IMR-90 (cell line): ENCODE measurements around the gene ANO1. TPM values are rescaled to one million over a fixed set of nuclear protein-coding genes. Genes with fewer than 3 reads are reported as not detected.

Experiments used
- ATAC-seq: fragments of 200-7000 bp; cut with Tn5 transposase; 2 replicates; pipeline ENCODE4 v1.9.1; 2020; ENCODE audit warnings: low read depth, mild to moderate bottlenecking, moderate library complexity
- BruUV-seq: library from RNA; stranded (reverse); fragments of 400-500 nt; replicated peaks from 2 replicates; lab custom pipeline; 2021; lab: Mats Ljungman, UMichigan
- CTCF ChIA-PET: fragments of 300-600 bp; formaldehyde crosslinking; extraction: SDS; loops from one replicate; lab custom pipeline; 2021; ENCODE audit warnings: antibody characterized with exemption; lab: Yijun Ruan, JAX
- POLR2A ChIA-PET: fragments of 300-600 bp; sonication (Branson Sonifier 250); formaldehyde crosslinking; loops from one replicate; lab custom pipeline; 2022; ENCODE audit warnings: antibody characterized with exemption; ENCODE audit not compliant: unreplicated experiment; lab: Charles Lee
- DNase-seq: peaks from one replicate; pipeline ENCODE4 v3.0.0; 2013
- H2AFZ ChIP-seq: replicated peaks from 2 replicates; pipeline ENCODE3; 2013; ENCODE audit warnings: low read length, mild to moderate bottlenecking; ENCODE audit not compliant: poor library complexity
- H2AK5ac ChIP-seq: 2 replicates; pipeline ENCODE4 v1.6.1; 2013; ENCODE audit warnings: low read depth, low read length, inconsistent platforms
- H2AK9ac ChIP-seq: replicated peaks from 2 replicates; pipeline ENCODE3; 2013; ENCODE audit warnings: mild to moderate bottlenecking, low read depth, low read length, moderate library complexity; ENCODE audit not compliant: poor library complexity
- H2BK120ac ChIP-seq: 2 replicates; pipeline ENCODE4 v1.6.1; 2013; ENCODE audit warnings: low read depth, low read length, inconsistent platforms
- H2BK15ac ChIP-seq: 3 replicates; pipeline ENCODE4 v1.6.1; 2013; ENCODE audit warnings: low read depth, low read length, inconsistent platforms
- H2BK20ac ChIP-seq: 2 replicates; pipeline ENCODE4 v1.6.1; 2013; ENCODE audit warnings: low read depth, mild to moderate bottlenecking, inconsistent platforms, low read length, moderate library complexity
- H2BK5ac ChIP-seq: 2 replicates; pipeline ENCODE4 v1.6.1; 2013; ENCODE audit warnings: mild to moderate bottlenecking, low read depth, low read length, inconsistent platforms; ENCODE audit not compliant: poor library complexity, severe bottlenecking
- H3K14ac ChIP-seq: replicated peaks from 2 replicates; pipeline ENCODE4 v1.6.1; 2013; ENCODE audit warnings: low read depth, low read length, inconsistent platforms
- H3K18ac ChIP-seq: 2 replicates; pipeline ENCODE4 v1.6.1; 2013; ENCODE audit warnings: low read depth, low read length, control low read depth
- H3K23ac ChIP-seq: 2 replicates; pipeline ENCODE4 v1.6.1; 2013; ENCODE audit warnings: low read depth, low read length, inconsistent platforms
- H3K27ac ChIP-seq: 2 replicates; pipeline ENCODE4 v1.5.1; 2013; ENCODE audit warnings: mild to moderate bottlenecking, control low read depth, low read length; ENCODE audit not compliant: insufficient read depth
- H3K27me3 ChIP-seq: 2 replicates; pipeline ENCODE4 v1.6.1; 2013; ENCODE audit warnings: low read length; ENCODE audit not compliant: control insufficient read depth, insufficient read depth
- H3K36me3 ChIP-seq: 2 replicates; pipeline ENCODE4 v1.6.1; 2013; ENCODE audit warnings: low read length, mixed read lengths; ENCODE audit not compliant: control insufficient read depth, insufficient read depth
- H3K4ac ChIP-seq: 2 replicates; pipeline ENCODE4 v1.6.1; 2013; ENCODE audit warnings: low read depth, low read length, inconsistent platforms
- H3K4me1 ChIP-seq: 2 replicates; pipeline ENCODE4 v1.6.1; 2013; ENCODE audit warnings: low read length, mixed read lengths; ENCODE audit not compliant: control insufficient read depth, insufficient read depth
- H3K4me2 ChIP-seq: 2 replicates; pipeline ENCODE4 v1.6.1; 2013; ENCODE audit warnings: low read depth, mild to moderate bottlenecking, control low read depth, low read length, moderate library complexity
- H3K4me3 ChIP-seq: 2 replicates; pipeline ENCODE4 v1.5.1; 2013; ENCODE audit warnings: low read depth, mild to moderate bottlenecking, control low read depth, low read length, moderate library complexity; ENCODE audit not compliant: insufficient read depth
- H3K56ac ChIP-seq: 2 replicates; pipeline ENCODE4 v1.6.1; 2013; ENCODE audit warnings: low read length, inconsistent platforms; ENCODE audit not compliant: insufficient read depth; ENCODE audit errors: extremely low read depth
- H3K79me1 ChIP-seq, 2 experiments: 2 replicates each; pipeline ENCODE4 v1.6.1; 2013; ENCODE audit warnings: low read length in 2 of 2, inconsistent platforms in 1 of 2, low read depth in 1 of 2
- H3K9ac ChIP-seq: 2 replicates; pipeline ENCODE4 v1.6.1; 2013; ENCODE audit warnings: low read depth, low read length, control low read depth
- H3K9me1 ChIP-seq: 2 replicates; pipeline ENCODE4 v1.6.1; 2013; ENCODE audit warnings: low read length, inconsistent platforms; ENCODE audit not compliant: insufficient read depth
- H3K9me3 ChIP-seq: 2 replicates; pipeline ENCODE4 v1.6.1; 2013; ENCODE audit warnings: low read length; ENCODE audit not compliant: control insufficient read depth, insufficient read depth
- H4K20me1 ChIP-seq: 2 replicates; pipeline ENCODE4 v1.6.1; 2013; ENCODE audit warnings: low read length, inconsistent platforms; ENCODE audit not compliant: insufficient read depth
- H4K5ac ChIP-seq: 2 replicates; pipeline ENCODE4 v1.6.1; 2013; ENCODE audit warnings: mild to moderate bottlenecking, low read depth, low read length, control low read depth
- H4K8ac ChIP-seq, 2 experiments: 2 replicates each; pipeline ENCODE4 v1.6.1; 2013; ENCODE audit warnings: low read depth in 2 of 2, low read length in 2 of 2, control low read depth in 1 of 2, inconsistent platforms in 1 of 2
- H4K91ac ChIP-seq: 2 replicates; pipeline ENCODE4 v1.6.1; 2013; ENCODE audit warnings: low read depth, low read length, inconsistent platforms; ENCODE audit not compliant: insufficient read depth
- BHLHE40 ChIP-seq: fragments of 150-350 bp; IDR thresholded peaks from 2 replicates; pipeline ENCODE4 v1.6.1; 2016; ENCODE audit warnings: mild to moderate bottlenecking, low read depth, low read length
- CEBPB ChIP-seq: IDR thresholded peaks from 2 replicates; pipeline ENCODE4 v1.6.1; 2012; ENCODE audit warnings: low read depth, low read length, improper control_type of control experiment
- FOS ChIP-seq: fragments of 150-350 bp; IDR thresholded peaks from 2 replicates; pipeline ENCODE4 v1.6.1; 2016; ENCODE audit warnings: low read depth, low read length
- MAFK ChIP-seq: IDR thresholded peaks from 2 replicates; pipeline ENCODE4 v1.6.1; 2012; ENCODE audit warnings: low read depth, low read length, improper control_type of control experiment
- MAZ ChIP-seq: IDR thresholded peaks from 2 replicates; pipeline ENCODE4 v1.6.1; 2012; ENCODE audit warnings: low read depth, mild to moderate bottlenecking, low read length, improper control_type of control experiment, moderate library complexity, borderline replicate concordance
- RAD21 ChIP-seq: IDR thresholded peaks from 2 replicates; pipeline ENCODE4 v1.6.1; 2012; ENCODE audit warnings: low read length, improper control_type of control experiment
- RFX5 ChIP-seq: IDR thresholded peaks from 2 replicates; pipeline ENCODE4 v1.8.0; 2012; ENCODE audit warnings: low read depth, mild to moderate bottlenecking, low read length, moderate library complexity
- SMC3 ChIP-seq: fragments of 150-350 bp; IDR thresholded peaks from 2 replicates; pipeline ENCODE4 v1.6.1; 2016; ENCODE audit warnings: low read depth, mild to moderate bottlenecking, antibody characterized with exemption, low read length, moderate library complexity
- WGBS, 2 experiments: methylation state at CpG; one replicate each; pipeline versions ENCODE4 v1.1.5 to v1.1.7; 2013; ENCODE audit warnings: missing lambda C conversion rate in 2 of 2; ENCODE audit not compliant: insufficient read length in 1 of 2; ENCODE audit errors: extremely low coverage in 2 of 2; 5-methylcytosine and 5-hydroxymethylcytosine counted together
- dilution Hi-C: fragments of 300-500 bp; cut with HindIII; formaldehyde crosslinking; loops from one replicate; pipeline ENCODE4 v1.14.3; 2018; ENCODE audit warnings: low sequenced_read_pairs; ENCODE audit not compliant: unreplicated experiment
- in situ Hi-C: fragments of 300-500 bp; cut with MboI; formaldehyde crosslinking; loops from 3 replicates; pipeline ENCODE4 v1.14.3; 2019; ENCODE audit warnings: low sequenced_read_pairs, inconsistent platforms, mixed read lengths
- intact Hi-C: fragments of 100-400 bp; cut with micrococcal nuclease; formaldehyde crosslinking; loops from 2 replicates; pipeline ENCODE4 v1.10.0; 2022
- polyA plus RNA-seq, 3 experiments: library from polyadenylated mRNA; depleted of rRNA; stranded (reverse); fragments of >200 nt; gene quantifications; 2 replicates each; pipeline ENCODE4 v1.2.3, GENCODE V29; 2012; ENCODE audit warnings: low replicate concordance in 1 of 3
- total RNA-seq: library from RNA; depleted of rRNA; stranded (reverse); fragments of >200 nt; gene quantifications from 2 replicates; pipeline ENCODE4 v1.2.3, GENCODE V29; 2012
- TF ChIP-seq, protein P1 (sequence below): fragments of 150-350 bp; IDR thresholded peaks from 2 replicates; pipeline ENCODE4 v1.6.1; 2017; ENCODE audit warnings: mild to moderate bottlenecking, antibody characterized with exemption, low read length, low read depth

Gene ANO1
- total and polyA plus RNA-seq, 2 of the 4 experiments (the other 2 are of a cell fraction) = 4.1 to 10.7 TPM

DNA sequence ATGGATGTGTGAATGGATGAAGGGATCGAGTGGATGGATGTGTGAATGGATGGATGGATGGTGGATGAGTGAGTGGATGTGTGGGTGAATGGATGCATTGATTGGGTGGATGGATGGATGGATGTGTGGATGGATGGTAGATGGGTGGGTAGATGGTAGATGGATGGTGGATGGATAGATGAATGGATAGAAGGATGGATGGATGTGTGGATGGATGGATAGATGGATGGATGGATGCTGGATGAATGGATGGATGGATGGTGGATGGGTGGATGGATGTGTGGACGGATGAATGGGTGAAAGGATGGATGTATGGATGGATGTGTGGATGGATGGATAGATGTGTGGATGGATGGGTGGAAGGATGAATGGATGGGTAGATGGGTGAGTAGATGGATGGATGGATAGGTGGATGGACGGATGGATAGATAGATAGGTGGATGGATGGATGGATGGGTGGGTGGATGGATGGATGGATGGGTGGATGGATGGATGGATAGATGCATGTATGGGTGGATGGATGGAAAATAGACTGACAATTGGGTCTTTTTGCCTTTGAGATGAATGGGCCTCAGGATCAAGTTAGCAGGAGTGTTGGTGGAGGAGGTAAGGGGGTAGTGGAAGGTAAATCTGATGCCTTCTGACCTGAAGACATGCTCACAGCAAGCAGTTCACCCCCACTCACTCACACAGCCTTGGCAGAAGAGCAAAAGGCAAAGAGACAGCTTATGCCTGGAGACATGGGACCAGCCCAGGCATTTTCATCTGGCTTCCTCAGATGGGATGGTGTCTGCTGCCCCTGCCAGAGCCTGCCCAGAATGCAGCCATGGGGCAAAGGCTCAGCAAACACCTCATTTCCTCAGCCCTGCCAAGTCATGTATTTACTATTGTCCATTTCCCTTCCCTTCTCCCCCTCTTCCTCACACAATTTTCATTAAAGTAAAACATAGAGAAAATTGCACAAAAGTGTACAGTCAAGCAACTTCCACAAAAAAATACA, 117.0 kb downstream of the ANO1 start:
- H3K27me3 ChIP-seq = peaks cover 2% of the 10 kb centered on the region; the same call in 1 of the 2 replicates
- in situ Hi-C loops = loop anchor here (5.0 to 25.0 kb wide), 4 partner anchors 283 to 1083 kb away; no protein-coding TSS in a partner anchor
- ATAC-seq = no peak

More for the DNA sequence above, 117.0 kb downstream of the ANO1 start:
- no peaks in the 10 kb centered on the region for H3K79me1 ChIP-seq
- no peak overlapping the region for H3K14ac ChIP-seq
- H4K20me1 ChIP-seq = no peaks in the 10 kb centered on the region
- H4K5ac ChIP-seq = no peak overlapping the region
- H3K9ac ChIP-seq = no peak overlapping the region
- no peak overlapping the region for H4K91ac ChIP-seq
- H3K4me3 ChIP-seq = no peak overlapping the region
- H3K9me1 ChIP-seq = 0 out of 2 replicates have a peak, but pooled peaks cover 7% of the 10 kb centered on the region
- no peak overlapping the region for H3K27ac ChIP-seq
- H2BK15ac ChIP-seq = no peak overlapping the region
- H3K4me1 ChIP-seq = no peaks in the 10 kb centered on the region; the same call in 1 of the 2 replicates
- no peak overlapping the region for H2AK5ac ChIP-seq
- H2BK20ac ChIP-seq = no peak overlapping the region
- intact Hi-C loops (no loop called here), dilution Hi-C loops (no loop called here)
- H3K4ac ChIP-seq = no peak overlapping the region
- POLR2A ChIA-PET = no interaction called here
- H3K4me2 ChIP-seq = no peak overlapping the region
- WGBS, 2 experiments = 68 to 100% methylated on average over 2 to 3 of the region's 3 CpGs
- no TSS peak for BruUV-seq
- H3K36me3 ChIP-seq = no peaks in the 10 kb centered on the region
- no peaks in the 10 kb centered on the region for H3K9me3 ChIP-seq
- peak overlapping the region; percentile 55 for H2BK5ac ChIP-seq
- no peak overlapping the region for H4K8ac ChIP-seq
- DNase-seq = no peak
- H2BK120ac ChIP-seq = no peak overlapping the region
- no peak overlapping the region for H2AFZ ChIP-seq
- no peak overlapping the region for H3K18ac ChIP-seq
- no peak overlapping the region for H3K56ac ChIP-seq
- CTCF ChIA-PET = interaction anchor here (0.6 to 1.8 kb wide), 3 partner anchors 212 to 487 kb away, joined by 3 to 7 read pairs (median 7); no protein-coding TSS in a partner anchor
- no peak overlapping the region for H3K23ac ChIP-seq
- no peak for TF ChIP-seq RAD21
- TF ChIP-seq BHLHE40 = no peak
- no peak for TF ChIP-seq CEBPB
- TF ChIP-seq SMC3 = no peak
- no peak for TF ChIP-seq MAFK
- TF ChIP-seq MAZ = no peak
- no peak for TF ChIP-seq RFX5
- TF ChIP-seq, protein P1, sequence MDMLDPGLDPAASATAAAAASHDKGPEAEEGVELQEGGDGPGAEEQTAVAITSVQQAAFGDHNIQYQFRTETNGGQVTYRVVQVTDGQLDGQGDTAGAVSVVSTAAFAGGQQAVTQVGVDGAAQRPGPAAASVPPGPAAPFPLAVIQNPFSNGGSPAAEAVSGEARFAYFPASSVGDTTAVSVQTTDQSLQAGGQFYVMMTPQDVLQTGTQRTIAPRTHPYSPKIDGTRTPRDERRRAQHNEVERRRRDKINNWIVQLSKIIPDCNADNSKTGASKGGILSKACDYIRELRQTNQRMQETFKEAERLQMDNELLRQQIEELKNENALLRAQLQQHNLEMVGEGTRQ = no peak
- no peak for TF ChIP-seq FOS
- H2AK9ac ChIP-seq = no peak overlapping the region
